Neural crest cell (in vitro differentiated cells): Measurements from ENCODE around the gene TNRC6B. TPM values are rescaled to one million over a fixed set of nuclear protein-coding genes. Genes with fewer than 3 reads are reported as not detected.

ENCODE experiments used
- DNase-seq: peaks from one replicate; pipeline ENCODE4 v3.0.0; 2021; ENCODE audit warnings: low read depth, mixed read lengths, low spot score
- H3K27ac Mint-ChIP-seq: one replicate; pipeline ENCODE4 v1.8.0; 2021; ENCODE audit warnings: mild to moderate bottlenecking, mixed read lengths; ENCODE audit not compliant: unreplicated experiment
- H3K27me3 Mint-ChIP-seq: 2 replicates; pipeline ENCODE4 v1.8.0; 2021; ENCODE audit warnings: low read depth, mild to moderate bottlenecking, mixed read lengths
- H3K36me3 Mint-ChIP-seq: 2 replicates; pipeline ENCODE4 v1.8.0; 2021; ENCODE audit warnings: low read depth, mild to moderate bottlenecking, mixed read lengths
- H3K4me1 Mint-ChIP-seq: 2 replicates; pipeline ENCODE4 v1.8.0; 2021; ENCODE audit warnings: mixed read lengths
- H3K4me3 Mint-ChIP-seq: one replicate; pipeline ENCODE4 v1.8.0; 2021; ENCODE audit warnings: mild to moderate bottlenecking, mixed read lengths
- H3K9me3 Mint-ChIP-seq: 2 replicates; pipeline ENCODE4 v1.8.0; 2021; ENCODE audit warnings: mixed read lengths
- total RNA-seq: library from RNA; stranded (reverse); gene quantifications from 2 replicates; pipeline ENCODE4 v1.2.1, GENCODE V29; 2021
- TF ChIP-seq, protein P1 (sequence below): fragments of 200-600 bp; sonication (generic); conservative IDR thresholded peaks from 2 replicates; pipeline ENCODE4 v1.5.0; 2021; ENCODE audit warnings: antibody characterized with exemption, mild to moderate bottlenecking

Gene TNRC6B
- total RNA-seq, 1 donor from 2014 or later, result 36.8 TPM

GRCh38 chr22:40385036-40385782 lies 207.5 kb downstream of the TNRC6B start:
- Mint-ChIP-seq H3K36me3 (peaks cover 6% of the 10 kb centered on the region), H3K9me3 (no peaks in the 10 kb centered on the region), H3K4me3 (no peak overlapping the region), H3K27ac (peak overlapping the region; percentile 46), H3K27me3 (no peaks in the 10 kb centered on the region), H3K4me1 (peaks cover 11% of the 10 kb centered on the region)
- TF ChIP-seq, protein P1, sequence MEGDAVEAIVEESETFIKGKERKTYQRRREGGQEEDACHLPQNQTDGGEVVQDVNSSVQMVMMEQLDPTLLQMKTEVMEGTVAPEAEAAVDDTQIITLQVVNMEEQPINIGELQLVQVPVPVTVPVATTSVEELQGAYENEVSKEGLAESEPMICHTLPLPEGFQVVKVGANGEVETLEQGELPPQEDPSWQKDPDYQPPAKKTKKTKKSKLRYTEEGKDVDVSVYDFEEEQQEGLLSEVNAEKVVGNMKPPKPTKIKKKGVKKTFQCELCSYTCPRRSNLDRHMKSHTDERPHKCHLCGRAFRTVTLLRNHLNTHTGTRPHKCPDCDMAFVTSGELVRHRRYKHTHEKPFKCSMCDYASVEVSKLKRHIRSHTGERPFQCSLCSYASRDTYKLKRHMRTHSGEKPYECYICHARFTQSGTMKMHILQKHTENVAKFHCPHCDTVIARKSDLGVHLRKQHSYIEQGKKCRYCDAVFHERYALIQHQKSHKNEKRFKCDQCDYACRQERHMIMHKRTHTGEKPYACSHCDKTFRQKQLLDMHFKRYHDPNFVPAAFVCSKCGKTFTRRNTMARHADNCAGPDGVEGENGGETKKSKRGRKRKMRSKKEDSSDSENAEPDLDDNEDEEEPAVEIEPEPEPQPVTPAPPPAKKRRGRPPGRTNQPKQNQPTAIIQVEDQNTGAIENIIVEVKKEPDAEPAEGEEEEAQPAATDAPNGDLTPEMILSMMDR, result no peak
- DNase-seq, result no peak

Other genes starting within 250 kb of the TNRC6B start
- gene TMA7B, start 217.5 kb upstream of the TNRC6B start, total RNA-seq, result not detected in 2 replicates
- 2.8 and 3.1 TPM in 2 replicates for gene FAM83F, start 183.0 kb upstream of the TNRC6B start, total RNA-seq
- 120 and 126 TPM in 2 replicates for gene ADSL, start 168.6 kb downstream of the TNRC6B start, total RNA-seq
- 82.0 and 92.2 TPM in 2 replicates for gene SGSM3, start 192.7 kb downstream of the TNRC6B start, total RNA-seq